Endothelial cell of umbilical vein (primary cell): Measurements from ENCODE around the gene ARHGAP32. TPM values are rescaled to one million over a fixed set of nuclear protein-coding genes. Genes with fewer than 3 reads are reported as not detected.

Source experiments
- BruUV-seq: library from RNA; stranded (reverse); fragments of 400-500 nt; replicated peaks from 2 replicates; lab custom pipeline; 2021; lab: Mats Ljungman, UMichigan
- CTCF ChIA-PET: fragments of 300-600, 350-600 bp; sonication (Branson Sonifier 250); formaldehyde crosslinking; loops from one replicate; lab custom pipeline; 2021; ENCODE audit warnings: antibody characterized with exemption, inconsistent platforms; lab: Charles Lee
- POLR2A ChIA-PET: fragments of 300-600, 350-600 bp; sonication (Branson Sonifier 250); formaldehyde crosslinking; loops from one replicate; lab custom pipeline; 2021; ENCODE audit warnings: antibody characterized with exemption, inconsistent platforms; lab: Charles Lee
- DNase-seq: peaks from one replicate; pipeline ENCODE4 v3.0.0-alpha.2; 2011; ENCODE audit warnings: low read depth, low spot score
- FAIRE-seq: peaks from 2 replicates; lab custom pipeline; 2011; peaks lifted over from hg19 to GRCh38; lab: Jason Lieb, UNC
- H2AFZ ChIP-seq: 2 replicates; pipeline ENCODE4 v1.6.0; 2012; ENCODE audit warnings: low read depth, low read length, control low read depth, inconsistent platforms
- H3K27ac ChIP-seq: 2 replicates; pipeline ENCODE4 v1.5.1; 2011; ENCODE audit warnings: low read depth, mild to moderate bottlenecking, control low read depth, low read length, moderate library complexity; ENCODE audit not compliant: insufficient read depth
- H3K27me3 ChIP-seq, 2 experiments: 2 replicates each; pipeline versions ENCODE4 v1.6.0 to v1.6.1; 2011; ENCODE audit warnings: low read length in 2 of 2, mixed read lengths in 1 of 2; ENCODE audit not compliant: control insufficient read depth in 2 of 2, insufficient read depth in 2 of 2
- H3K36me3 ChIP-seq, 2 experiments: 2 replicates in 1 of 2; 3 replicates in 1 of 2; pipeline ENCODE4 v1.5.1; 2011; ENCODE audit warnings: low read length in 2 of 2, mild to moderate bottlenecking in 1 of 2, moderate library complexity in 1 of 2; ENCODE audit not compliant: control insufficient read depth in 2 of 2, insufficient read depth in 2 of 2; ENCODE audit errors: extremely low read depth in 1 of 2
- H3K4me1 ChIP-seq: 3 replicates; pipeline ENCODE4 v1.5.1; 2011; ENCODE audit warnings: mild to moderate bottlenecking, low read length; ENCODE audit not compliant: control insufficient read depth, insufficient read depth; ENCODE audit errors: extremely low read depth
- H3K4me2 ChIP-seq: 2 replicates; pipeline ENCODE4 v1.6.1; 2011; ENCODE audit warnings: low read length, control low read depth, mixed read lengths; ENCODE audit not compliant: insufficient read depth
- H3K4me3 ChIP-seq, 3 experiments: fragments of 200-600 bp in 1 of 3; sonication (generic), shearing (Covaris generic) in 1 of 3; replicated peaks in 1 of 3; 2 replicates each; pipeline ENCODE4 v1.5.1; 2011 to 2016; ENCODE audit warnings: control low read depth in 3 of 3, low read length in 3 of 3, mild to moderate bottlenecking in 2 of 3, inconsistent platforms in 1 of 3, low read depth in 1 of 3, moderate library complexity in 1 of 3; ENCODE audit not compliant: insufficient read depth in 1 of 3
- H3K79me2 ChIP-seq: 2 replicates; pipeline ENCODE4 v1.6.0; 2012; ENCODE audit warnings: low read length, inconsistent platforms; ENCODE audit not compliant: control insufficient read depth, insufficient read depth
- H3K9ac ChIP-seq: replicated peaks from 2 replicates; pipeline ENCODE3; 2011; ENCODE audit warnings: low read length, control low read depth; ENCODE audit not compliant: insufficient read depth; ENCODE audit errors: extremely low read depth
- H3K9me1 ChIP-seq: replicated peaks from 3 replicates; pipeline ENCODE4 v1.6.0; 2011; ENCODE audit warnings: mild to moderate bottlenecking, low read length; ENCODE audit not compliant: control insufficient read depth, insufficient read depth; ENCODE audit errors: extremely low read depth
- H3K9me3 ChIP-seq: replicated peaks from 2 replicates; pipeline ENCODE4 v1.5.1; 2012; ENCODE audit warnings: low read length, inconsistent platforms; ENCODE audit not compliant: control insufficient read depth, insufficient read depth
- H4K20me1 ChIP-seq: replicated peaks from 2 replicates; pipeline ENCODE3; 2011; ENCODE audit warnings: mild to moderate bottlenecking, low read length; ENCODE audit not compliant: control insufficient read depth, insufficient read depth; ENCODE audit errors: extremely low read depth
- CTCF ChIP-seq, 2 donors: IDR thresholded peaks; 1 replicate in 1 of 2; 2 replicates in 1 of 2; pipeline ENCODE4 v1.5.1; 2011; ENCODE audit warnings: low read length in 2 of 2, mild to moderate bottlenecking in 2 of 2, moderate library complexity in 2 of 2, control low read depth in 1 of 2, inconsistent platforms in 1 of 2, low read depth in 1 of 2; ENCODE audit not compliant: insufficient read depth in 1 of 2; ENCODE audit errors: extremely low read depth in 1 of 2
- EZH2 ChIP-seq: IDR thresholded peaks from 2 replicates; pipeline ENCODE4 v1.6.1; 2012; ENCODE audit warnings: borderline replicate concordance, low read depth, mild to moderate bottlenecking, moderate library complexity, low read length, inconsistent platforms; ENCODE audit not compliant: severe bottlenecking
- FOS ChIP-seq: IDR thresholded peaks from 2 replicates; pipeline ENCODE4 v1.6.1; 2011; ENCODE audit warnings: mild to moderate bottlenecking, low read length, moderate library complexity, borderline replicate concordance; ENCODE audit not compliant: insufficient read depth
- GATA2 ChIP-seq: IDR thresholded peaks from 2 replicates; pipeline ENCODE4 v1.7.0; 2011; ENCODE audit warnings: low read depth, mild to moderate bottlenecking, moderate library complexity, mixed read lengths, low read length; ENCODE audit not compliant: insufficient read length, insufficient read depth
- JUN ChIP-seq: IDR thresholded peaks from 2 replicates; pipeline ENCODE4 v1.6.1; 2011; ENCODE audit warnings: borderline replicate concordance, low read depth; ENCODE audit not compliant: insufficient read length, insufficient read depth
- MAX ChIP-seq: IDR thresholded peaks from 2 replicates; pipeline ENCODE4 v1.6.1; 2011; ENCODE audit not compliant: insufficient read depth, insufficient read length
- MYC ChIP-seq: IDR thresholded peaks from one replicate; pipeline ENCODE4 v1.6.1; 2011; ENCODE audit warnings: mild to moderate bottlenecking, low read depth, low read length
- POLR2A ChIP-seq: IDR thresholded peaks from 2 replicates; pipeline ENCODE4 v1.6.1; 2012; ENCODE audit warnings: low read depth, mild to moderate bottlenecking, control low read depth, low read length
- POLR2AphosphoS5 ChIP-seq: IDR thresholded peaks from 2 replicates; pipeline ENCODE4 v1.6.1; 2012; ENCODE audit warnings: low read depth, mild to moderate bottlenecking, control low read depth, low read length, moderate library complexity; ENCODE audit not compliant: insufficient read depth
- dilution Hi-C: fragments of 300-500 bp; cut with MboI; formaldehyde crosslinking; loops from one replicate; pipeline ENCODE4 v1.15.0; 2019; ENCODE audit warnings: low sequenced_read_pairs; ENCODE audit not compliant: extremely low pct_ligation_motif_present
- intact Hi-C: fragments of 100-400 bp; cut with micrococcal nuclease; formaldehyde crosslinking; loops from one replicate; pipeline ENCODE4 v1.10.0; 2022
- polyA plus RNA-seq, 4 experiments: library from polyadenylated mRNA; depleted of rRNA in 3 of 4; stranded (reverse) in 3 of 4; unstranded in 1 of 4; fragments of >200 nt; gene quantifications; 2 replicates each; pipeline versions ENCODE4 v1.2.1 to v1.2.3, GENCODE V29; 2011 to 2012; ENCODE audit warnings: missing spikeins in 1 of 4
- total RNA-seq: library from RNA; stranded (reverse); gene quantifications from 2 replicates; pipeline ENCODE4 v1.2.3, GENCODE V29; 2021

Gene ARHGAP32
- total and polyA plus RNA-seq, 2 donors (not counting 3 experiments of a cell fraction or from before 2014, with no cell fraction given), result 3.4 to 9.1 TPM

GRCh38 chr11:128916037-128916572, 276.0 kb downstream of the ARHGAP32 start:
- Histone ChIP-seq H3K79me2 (no peaks in the 10 kb centered on the region), H3K9me3 (no peaks in the 10 kb centered on the region), H3K9me1 (no peaks in the 10 kb centered on the region), H3K4me1 (no peaks in the 10 kb centered on the region), H4K20me1 (no peaks in the 10 kb centered on the region), H2AFZ (no peak overlapping the region), H3K4me2 (no peak overlapping the region), H3K36me3 (no peaks in the 10 kb centered on the region), H3K27ac (no peak overlapping the region), H3K9ac (no peak overlapping the region), H3K4me3 (no peak overlapping the region), H3K27me3 (peaks cover 5 to 6% of the 10 kb centered on the region in 2 experiments)
- FAIRE-seq (no peak), DNase-seq (no peak)
- ChIA-PET POLR2A (no interaction called here), CTCF (no interaction called here)
- intact Hi-C loops (no loop called here), dilution Hi-C loops (no loop called here)
- BruUV-seq, result no TSS peak
- no peak for TF ChIP-seq GATA2
- no peak for TF ChIP-seq MYC
- no peak for TF ChIP-seq CTCF (IDR thresholded peaks at IDR 0.05; ENCODE audit: extremely low read depth in 1 of 2, insufficient read depth in 1 of 2, low read depth in 1 of 2, low read length in 2 of 2)
- no peak for TF ChIP-seq POLR2A
- no peak for TF ChIP-seq MAX
- TF ChIP-seq POLR2AphosphoS5, result no peak
- no peak for TF ChIP-seq JUN
- TF ChIP-seq EZH2, result no peak
- TF ChIP-seq FOS, result no peak
